Activated B cell treated with CpG ODN at 0.5 μM for 24 hours (primary cell): ENCODE measurements around the gene SIRT7. TPM values are rescaled to one million over a fixed set of nuclear protein-coding genes. Genes with fewer than 3 reads are reported as not detected.

Experiments used
- ATAC-seq: fragments of 200-7000 bp; cut with Tn5 transposase; one replicate; pipeline ENCODE4 v1.10.0; 2021; ENCODE audit warnings: low read depth, mild to moderate bottlenecking, moderate library complexity
- CTCF ChIA-PET: fragments of 350-600 bp; sonication (Branson Sonifier 250); formaldehyde crosslinking; loops from one replicate; lab custom pipeline; 2021; ENCODE audit warnings: antibody characterized with exemption; lab: Charles Lee
- POLR2A ChIA-PET: fragments of 350-600 bp; sonication (Branson Sonifier 250); formaldehyde crosslinking; loops from one replicate; lab custom pipeline; 2021; ENCODE audit warnings: antibody characterized with exemption; lab: Charles Lee
- DNase-seq: peaks from one replicate; pipeline ENCODE4 v3.0.0; 2022
- H3K27ac Mint-ChIP-seq: one replicate; pipeline ENCODE4 v1.8.0; 2020; ENCODE audit warnings: mixed read lengths
- H3K27me3 Mint-ChIP-seq: one replicate; pipeline ENCODE4 v1.8.0; 2021; ENCODE audit warnings: mixed read lengths
- H3K36me3 Mint-ChIP-seq: one replicate; pipeline ENCODE4 v1.8.0; 2021; ENCODE audit warnings: low read depth, mixed read lengths
- H3K4me1 Mint-ChIP-seq: one replicate; pipeline ENCODE4 v1.8.0; 2021; ENCODE audit warnings: mixed read lengths
- H3K4me3 Mint-ChIP-seq: one replicate; pipeline ENCODE4 v1.8.0; 2020; ENCODE audit warnings: mild to moderate bottlenecking, mixed read lengths
- H3K9me3 Mint-ChIP-seq: one replicate; pipeline ENCODE4 v1.8.0; 2020; ENCODE audit warnings: mixed read lengths
- intact Hi-C: fragments of 100-400 bp; cut with micrococcal nuclease; formaldehyde crosslinking; loops from one replicate; pipeline ENCODE4 v1.15.1; 2024
- total RNA-seq: library from RNA; stranded (reverse); gene quantifications from 2 replicates; pipeline ENCODE4 v1.2.3, GENCODE V29; 2022
- TF ChIP-seq, protein P1 (sequence below): fragments of 200-600 bp; IDR thresholded peaks from one replicate; pipeline ENCODE4 v1.8.0; 2022; ENCODE audit warnings: antibody characterized with exemption, mild to moderate bottlenecking

The SIRT7 gene
- total RNA-seq, 1 donor from 2014 or later, result 66.4 TPM

DNA sequence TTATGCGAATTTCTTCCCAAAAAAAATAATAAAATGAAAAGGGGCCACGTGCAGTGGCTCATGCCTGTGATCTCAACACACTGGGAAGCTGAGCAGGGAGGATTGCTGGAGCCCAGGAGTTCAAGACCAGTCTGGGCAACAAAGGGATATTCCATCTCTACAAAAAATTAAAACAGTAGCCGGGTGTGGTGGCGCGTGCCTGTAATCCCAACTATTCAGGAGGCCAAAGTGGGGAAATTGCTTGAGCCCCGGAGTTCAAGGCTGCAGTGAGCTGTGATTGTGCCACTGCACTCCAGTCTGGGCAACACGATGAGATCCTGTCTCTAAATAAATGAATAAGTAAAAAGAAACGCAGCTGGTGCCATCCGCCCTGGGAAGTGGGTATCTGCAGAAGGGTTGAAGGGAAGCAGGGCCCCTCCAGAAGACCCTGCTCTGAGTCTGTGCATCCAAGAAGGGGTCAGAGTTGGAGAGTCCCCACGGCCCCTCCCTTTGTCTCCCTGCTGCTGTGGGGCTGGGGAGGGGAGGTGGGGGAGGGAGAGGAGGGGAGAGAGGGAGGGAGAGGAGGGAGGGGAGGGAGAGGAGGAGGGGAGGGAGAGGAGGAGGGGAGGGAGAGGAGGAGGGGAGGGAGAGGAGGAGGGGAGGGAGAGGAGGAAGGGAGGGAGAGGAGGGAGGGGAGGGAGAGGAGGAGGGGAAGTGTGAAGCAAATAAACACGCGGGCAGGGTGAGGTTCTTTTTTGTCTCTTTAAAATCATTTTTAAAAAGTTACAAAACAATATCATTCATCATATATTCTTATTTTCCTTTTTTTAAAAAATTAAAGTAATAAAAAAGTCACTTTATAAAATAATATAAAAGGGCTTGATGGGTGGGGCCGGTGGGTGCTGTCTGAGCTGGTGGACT, 34.1 kb upstream of the SIRT7 start:
- Mint-ChIP-seq H3K4me1 (no peaks in the 10 kb centered on the region), H3K9me3 (no peaks in the 10 kb centered on the region), H3K27me3 (peaks cover 3% of the 10 kb centered on the region), H3K36me3 (no peaks in the 10 kb centered on the region), H3K4me3 (no peak overlapping the region), H3K27ac (no peak overlapping the region)
- POLR2A ChIA-PET, result interaction anchor here (0.6 kb wide), 1 partner anchor 392 kb away, joined by 6 read pairs; no protein-coding TSS in a partner anchor
- ATAC-seq (no peak), DNase-seq (no peak)
- TF ChIP-seq, protein P1, sequence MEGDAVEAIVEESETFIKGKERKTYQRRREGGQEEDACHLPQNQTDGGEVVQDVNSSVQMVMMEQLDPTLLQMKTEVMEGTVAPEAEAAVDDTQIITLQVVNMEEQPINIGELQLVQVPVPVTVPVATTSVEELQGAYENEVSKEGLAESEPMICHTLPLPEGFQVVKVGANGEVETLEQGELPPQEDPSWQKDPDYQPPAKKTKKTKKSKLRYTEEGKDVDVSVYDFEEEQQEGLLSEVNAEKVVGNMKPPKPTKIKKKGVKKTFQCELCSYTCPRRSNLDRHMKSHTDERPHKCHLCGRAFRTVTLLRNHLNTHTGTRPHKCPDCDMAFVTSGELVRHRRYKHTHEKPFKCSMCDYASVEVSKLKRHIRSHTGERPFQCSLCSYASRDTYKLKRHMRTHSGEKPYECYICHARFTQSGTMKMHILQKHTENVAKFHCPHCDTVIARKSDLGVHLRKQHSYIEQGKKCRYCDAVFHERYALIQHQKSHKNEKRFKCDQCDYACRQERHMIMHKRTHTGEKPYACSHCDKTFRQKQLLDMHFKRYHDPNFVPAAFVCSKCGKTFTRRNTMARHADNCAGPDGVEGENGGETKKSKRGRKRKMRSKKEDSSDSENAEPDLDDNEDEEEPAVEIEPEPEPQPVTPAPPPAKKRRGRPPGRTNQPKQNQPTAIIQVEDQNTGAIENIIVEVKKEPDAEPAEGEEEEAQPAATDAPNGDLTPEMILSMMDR, result no peak
- intact Hi-C loops, result no loop called here
- CTCF ChIA-PET, result no interaction called here

GRCh38 chr17:81950501-81950900, 32.5 kb upstream of the SIRT7 start:
- ChIA-PET POLR2A (no interaction called here), CTCF (interaction anchor here (0.6 kb wide), 1 partner anchor 9 kb away, joined by 3 read pairs; no protein-coding TSS in a partner anchor)
- ATAC-seq (no peak), DNase-seq (no peak)
- Mint-ChIP-seq H3K27me3 (peaks cover 4% of the 10 kb centered on the region), H3K36me3 (no peaks in the 10 kb centered on the region), H3K4me3 (no peak overlapping the region), H3K27ac (no peak overlapping the region), H3K4me1 (no peaks in the 10 kb centered on the region), H3K9me3 (no peaks in the 10 kb centered on the region)
- intact Hi-C loops, result no loop called here
- TF ChIP-seq, protein P1, result no peak

GRCh38 chr17:81948635-81949378, 30.8 kb upstream of the SIRT7 start:
- ChIA-PET CTCF (no interaction called here), POLR2A (no interaction called here)
- no peak for ATAC-seq

GRCh38 chr17:81947189-81947588, 29.2 kb upstream of the SIRT7 start, which contains the start of gene MYADML2:
Gene MYADML2 (minus strand): TSS chr17:81947233. CDS start chr17:81941741, 5,492 bp downstream.
- Mint-ChIP-seq H3K36me3 (no peaks in the 10 kb centered on the region), H3K27ac (no peak within 1 kb of the TSS), H3K9me3 (no peaks in the 10 kb centered on the region), H3K4me3 (no peak within 1 kb of the TSS), H3K27me3 (peaks cover 7% of the 10 kb centered on the region), H3K4me1 (no peaks in the 10 kb centered on the region)
- CTCF ChIA-PET, result no interaction called here
- TF ChIP-seq, protein P1, result no peak
- ATAC-seq, result no peak
- intact Hi-C loops, result no loop called here
- POLR2A ChIA-PET, result interaction anchor here (1.2 kb wide), 1 partner anchor 10 kb away, joined by 4 read pairs; the partner anchor contains the start of gene PYCR1
- no peak for DNase-seq

More at GRCh38 chr17:81948635-81949378, 30.8 kb upstream of the SIRT7 start:
- TF ChIP-seq, protein P1, result no peak
- Mint-ChIP-seq H3K27me3 (peaks cover 4% of the 10 kb centered on the region), H3K36me3 (no peaks in the 10 kb centered on the region), H3K27ac (no peak overlapping the region), H3K4me1 (no peaks in the 10 kb centered on the region), H3K9me3 (no peaks in the 10 kb centered on the region), H3K4me3 (no peak overlapping the region)
- intact Hi-C loops, result no loop called here
- DNase-seq, result no peak

DNA sequence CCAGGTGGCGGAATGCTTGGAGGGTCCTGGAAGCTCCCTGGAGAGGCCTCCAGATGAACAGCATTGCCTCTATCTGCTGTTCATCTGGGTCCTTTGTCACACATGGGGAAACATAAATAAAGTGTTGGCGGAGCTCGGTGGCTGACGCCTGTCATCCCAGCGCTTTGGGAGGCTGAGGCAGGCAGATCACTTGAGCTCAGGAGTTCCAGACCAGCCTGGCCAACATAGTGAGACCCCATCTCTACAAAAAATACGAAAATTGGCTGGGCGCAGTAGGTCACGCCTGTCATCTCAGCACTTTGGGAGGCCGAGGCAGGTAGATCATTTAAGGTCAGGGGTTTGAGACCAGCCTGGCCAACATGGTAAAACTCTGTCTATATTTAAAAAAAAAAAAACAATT, 26.9 kb upstream of the SIRT7 start:
- no peak overlapping the region for H3K4me3 Mint-ChIP-seq
- intact Hi-C loops, result no loop called here
- CTCF ChIA-PET, result no interaction called here
- H3K27ac Mint-ChIP-seq, result no peak overlapping the region
- POLR2A ChIA-PET, result no interaction called here
- no peaks in the 10 kb centered on the region for H3K36me3 Mint-ChIP-seq
- TF ChIP-seq, protein P1, result no peak
- no peak for DNase-seq
- ATAC-seq, result no peak
- peaks cover 7% of the 10 kb centered on the region for H3K27me3 Mint-ChIP-seq
- H3K9me3 Mint-ChIP-seq, result no peaks in the 10 kb centered on the region
- no peaks in the 10 kb centered on the region for H3K4me1 Mint-ChIP-seq
